ENCODE results near the gene ZFP36L2.

ZFP36L2 gene

DNA sequence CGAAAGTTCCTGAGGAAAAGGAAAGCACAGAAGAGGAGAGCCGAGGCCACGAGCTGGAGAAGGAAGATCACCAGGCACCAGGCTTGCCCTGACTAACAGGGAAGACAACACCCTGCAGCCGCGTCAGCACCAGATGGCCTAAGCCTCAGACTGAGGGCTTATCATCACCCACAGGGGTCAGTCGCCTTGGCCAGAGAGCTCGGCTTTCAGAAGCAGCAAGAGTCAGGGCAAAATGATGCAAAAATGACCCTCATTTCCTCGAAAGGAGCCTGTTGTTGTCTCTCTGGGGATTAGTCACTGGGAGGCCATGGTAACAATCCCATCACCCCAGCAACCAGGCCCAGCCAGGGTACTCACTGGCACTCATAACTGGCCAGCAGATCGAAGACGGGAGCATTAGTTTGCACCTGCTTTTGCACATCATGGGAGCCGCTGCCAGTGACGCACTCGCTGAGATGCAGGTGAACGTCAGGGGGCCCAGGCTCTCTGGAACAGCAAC is 42.7 kb upstream of the ZFP36L2 start:
- DNase-seq (ENCODE audit: extremely low read depth, low read depth), result peak; percentile 81
- peak; percentile 26; the same call in 1 of the 2 replicates for TF ChIP-seq CTCF (IDR thresholded peaks at IDR 0.05; ENCODE audit: low read depth, low read length)

DNA sequence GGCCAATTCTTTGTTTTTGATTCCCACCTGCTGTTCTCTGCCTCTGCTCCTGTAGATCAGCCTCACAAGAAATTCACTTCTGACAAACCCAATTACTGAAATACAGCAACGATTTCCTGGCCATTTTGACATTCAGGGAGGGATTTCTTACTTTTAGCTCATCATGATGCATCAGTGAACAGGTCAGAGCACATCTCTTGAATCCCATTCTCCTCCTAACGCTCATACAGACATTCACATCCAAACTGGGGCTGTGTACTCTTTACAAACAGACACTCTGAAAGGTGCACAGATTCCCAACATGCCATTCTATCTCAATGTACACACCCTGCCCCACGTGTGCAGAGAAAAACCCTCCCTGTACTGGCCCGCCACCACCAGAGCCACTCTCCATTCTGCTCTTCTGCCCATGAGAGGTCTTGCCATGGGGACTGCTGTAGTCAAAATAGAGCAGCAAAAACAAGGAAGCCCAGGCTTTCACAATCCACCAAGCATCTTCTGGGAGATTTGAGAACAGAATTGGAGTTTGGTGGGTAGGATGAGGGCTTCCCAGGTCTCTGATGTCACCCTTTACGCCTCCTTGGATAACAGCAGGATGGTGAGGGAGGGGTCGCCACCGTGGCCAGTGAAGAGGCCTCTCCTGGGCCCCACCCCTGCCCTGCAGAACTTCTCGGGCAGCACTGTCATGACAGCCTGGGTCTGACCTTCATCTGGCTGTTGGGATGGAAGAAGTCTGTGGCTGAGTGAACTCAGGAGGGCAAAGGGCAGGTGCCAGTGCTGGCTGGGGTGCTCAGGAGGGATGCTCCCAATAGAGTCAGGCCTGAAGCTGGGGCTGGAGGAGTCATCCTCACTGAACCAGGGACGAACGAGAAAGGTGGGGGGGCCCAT is 41.9 kb upstream of the ZFP36L2 start:
- no peak for TF ChIP-seq CTCF (IDR thresholded peaks at IDR 0.05; ENCODE audit: low read depth, low read length)
- no peak for DNase-seq (ENCODE audit: extremely low read depth, low read depth)

DNA sequence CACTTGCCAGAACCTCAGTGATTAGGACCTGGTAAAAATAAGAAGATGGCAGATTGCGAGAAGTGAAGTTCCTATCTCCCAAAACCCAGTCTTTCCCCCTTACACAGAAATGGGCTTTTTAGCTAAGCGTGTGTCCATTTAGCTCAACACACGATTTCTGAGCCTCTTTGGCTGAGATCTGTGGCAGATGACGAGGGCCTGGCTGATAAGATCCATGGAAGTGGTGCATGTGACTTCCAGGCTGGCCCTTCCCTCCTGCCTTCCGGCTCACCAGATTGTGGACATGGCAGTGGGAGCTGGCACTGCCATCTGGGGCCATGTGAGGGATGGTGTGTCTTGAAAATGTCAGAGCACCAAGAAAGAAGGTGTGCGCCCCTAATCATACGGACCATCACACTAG is 41.0 kb upstream of the ZFP36L2 start:
- TF ChIP-seq CTCF (IDR thresholded peaks at IDR 0.05; ENCODE audit: low read depth, low read length), result no peak
- no peak for DNase-seq (ENCODE audit: extremely low read depth, low read depth)

GRCh38 chr2:43266711-43267111 is 40.3 kb upstream of the ZFP36L2 start:
- TF ChIP-seq CTCF (IDR thresholded peaks at IDR 0.05; ENCODE audit: low read depth, low read length), result no peak
- no peak for DNase-seq (ENCODE audit: extremely low read depth, low read depth)

DNA sequence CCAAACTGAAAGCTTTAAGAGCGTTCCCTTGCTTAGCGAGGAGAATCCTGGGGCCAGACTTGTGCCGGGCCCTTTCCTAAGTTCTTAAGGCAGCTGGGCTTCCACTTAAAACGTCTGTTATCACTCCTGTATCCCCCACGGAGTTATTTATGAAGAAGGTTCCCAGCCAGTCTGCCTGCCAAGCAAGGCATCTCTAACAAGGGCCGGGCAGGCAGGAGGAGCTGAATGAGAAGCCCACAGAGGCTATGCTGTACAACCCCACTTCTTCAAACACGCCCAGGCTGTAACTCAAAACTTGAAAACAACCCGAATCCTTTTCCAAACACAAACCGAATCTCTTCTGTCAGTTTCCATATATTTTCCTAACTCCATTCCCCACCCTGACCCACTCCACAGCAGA is 39.0 kb upstream of the ZFP36L2 start:
- no peak for DNase-seq (ENCODE audit: extremely low read depth, low read depth)
- no peak for TF ChIP-seq CTCF (IDR thresholded peaks at IDR 0.05; ENCODE audit: low read depth, low read length)

DNA sequence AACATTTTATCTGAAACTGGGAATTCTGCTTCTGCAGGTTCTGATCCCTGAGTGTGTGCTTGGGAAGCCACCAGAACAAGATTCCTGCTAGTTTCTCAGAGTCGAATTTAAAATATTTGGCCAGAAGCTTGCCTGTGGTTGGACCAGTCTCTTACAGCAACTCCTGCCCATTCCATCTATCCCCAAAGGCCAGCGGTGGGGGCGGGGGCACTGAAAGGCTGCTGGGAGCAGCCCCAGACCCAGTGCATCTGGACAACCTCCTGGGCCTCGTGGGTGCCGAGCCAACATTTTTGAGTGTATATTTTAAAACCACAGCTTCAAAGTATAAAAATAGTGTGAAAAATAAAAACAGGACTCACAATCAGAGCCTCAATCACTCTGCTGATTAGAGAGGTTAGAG is 38.6 kb upstream of the ZFP36L2 start:
- no peak for TF ChIP-seq CTCF (IDR thresholded peaks at IDR 0.05; ENCODE audit: low read depth, low read length)
- DNase-seq (ENCODE audit: extremely low read depth, low read depth), result no peak

DNA sequence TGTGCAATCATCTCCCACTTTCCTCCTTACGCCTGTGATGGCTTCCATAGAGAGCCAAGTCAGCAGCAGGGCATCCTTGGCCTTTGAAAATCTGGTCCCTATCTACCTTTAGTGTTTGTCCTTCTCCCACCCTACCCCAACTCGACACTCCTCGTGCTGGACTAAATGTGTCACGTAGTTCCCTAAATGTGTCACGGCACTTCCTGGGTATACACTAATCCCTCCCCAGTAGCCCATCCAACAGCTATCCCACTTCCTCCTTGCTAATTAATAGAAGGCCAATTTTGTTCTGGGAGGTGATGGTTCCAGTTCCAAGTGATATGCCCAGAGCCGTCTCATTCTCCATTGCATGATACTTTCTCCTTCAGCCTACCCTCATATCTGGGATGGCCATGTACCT is 36.5 kb upstream of the ZFP36L2 start:
- DNase-seq (ENCODE audit: extremely low read depth, low read depth), result no peak
- no peak for TF ChIP-seq CTCF (IDR thresholded peaks at IDR 0.05; ENCODE audit: low read depth, low read length)

Data from AG09319 (cell line).